ENCODE results near the gene PADI3.

Gene PADI3

GRCh38 chr1:17243274-17243673 is 5.6 kb upstream of the PADI3 start:
- no peak for DNase-seq (ENCODE audit: low spot score)

DNA sequence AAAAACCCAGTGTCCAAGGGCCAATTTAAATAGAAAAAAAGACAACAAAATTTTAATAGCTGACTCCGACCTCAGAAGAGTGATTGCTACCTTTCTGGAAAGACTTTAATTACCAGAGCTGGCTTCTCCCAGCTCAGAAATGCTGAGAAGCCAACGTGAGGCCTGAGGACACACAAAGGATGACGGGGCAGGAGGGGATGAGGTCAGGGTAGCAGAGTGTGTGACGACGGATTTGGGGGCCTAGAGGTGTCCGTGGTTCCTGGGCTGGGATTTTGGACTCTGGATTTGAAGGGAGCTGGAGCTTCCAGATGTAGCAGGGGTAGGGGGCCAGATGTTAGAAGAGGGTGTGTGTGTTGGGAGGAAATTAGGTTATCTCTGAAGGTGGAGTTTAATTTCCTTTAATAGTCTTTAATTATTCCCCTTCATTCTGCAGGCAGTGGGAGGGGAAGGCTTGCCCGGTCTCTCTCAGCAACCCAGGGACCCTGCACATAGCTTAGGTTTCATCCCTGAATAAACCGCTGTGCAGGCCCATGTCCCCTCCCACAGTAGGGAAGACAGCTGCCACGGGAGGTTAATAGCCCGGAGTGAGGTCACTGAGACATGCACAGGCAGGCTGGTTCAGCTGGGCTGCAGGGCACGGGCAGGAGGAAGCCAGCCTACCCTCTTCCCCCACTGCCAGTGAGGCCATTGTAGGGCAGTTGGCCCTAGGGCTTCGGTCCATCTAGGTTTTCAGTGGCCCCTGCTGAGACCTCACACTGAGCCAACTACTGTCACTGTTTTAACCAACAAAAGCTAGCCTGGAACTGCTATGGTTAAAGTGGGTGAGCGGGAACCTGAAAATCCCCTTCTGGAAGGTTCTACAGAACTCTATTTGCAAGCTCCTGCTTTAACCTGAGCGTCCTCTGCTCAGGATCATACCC is 3.8 kb upstream of the PADI3 start:
- DNase-seq (ENCODE audit: low spot score): no peak

DNA sequence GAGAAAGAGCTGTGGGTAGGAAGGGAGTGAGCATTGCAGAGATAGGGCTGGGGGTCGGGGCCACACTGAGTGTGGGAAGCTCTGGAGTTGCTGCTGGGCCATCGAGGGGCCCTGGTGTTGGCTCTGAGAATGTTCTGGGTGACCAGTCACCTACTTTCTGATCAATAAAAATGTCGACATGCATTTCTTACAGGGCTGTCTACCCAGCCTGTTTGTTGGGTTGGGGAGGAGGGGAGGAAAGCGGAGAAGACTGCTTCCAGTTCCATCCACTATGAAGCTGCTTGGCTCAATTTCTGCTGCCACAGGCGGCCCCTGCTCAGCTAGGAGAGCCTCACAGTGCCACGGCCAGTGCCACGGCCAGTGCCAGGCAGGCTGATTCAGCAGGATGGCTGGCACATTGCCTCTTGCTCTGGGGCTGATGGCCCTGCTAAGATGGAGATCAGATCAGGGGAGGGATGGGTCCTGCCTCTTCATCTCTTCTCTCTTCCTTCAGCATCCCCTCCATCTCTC is 3.0 kb upstream of the PADI3 start:
- no peak for DNase-seq (ENCODE audit: low spot score)

DNA sequence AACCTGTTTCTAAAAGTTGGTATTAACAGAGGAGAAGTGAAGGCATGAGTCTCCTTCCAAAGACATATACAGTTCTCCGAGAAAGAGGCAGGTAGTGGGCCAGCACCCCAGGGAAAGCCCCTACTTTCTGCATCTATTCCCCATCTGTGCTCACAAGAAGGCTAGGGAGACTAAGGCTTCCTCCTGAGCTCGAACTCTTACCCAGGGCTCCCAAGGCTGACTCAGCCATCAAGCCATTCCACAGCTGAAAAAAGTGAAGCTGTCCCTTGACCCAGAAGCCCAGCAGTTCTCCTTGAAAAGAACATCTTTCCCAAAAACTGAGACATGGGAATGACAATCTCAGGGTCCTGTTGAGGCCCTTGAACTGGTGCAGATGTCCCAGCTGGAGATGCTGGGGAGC is 1.9 kb upstream of the PADI3 start:
- DNase-seq (ENCODE audit: low spot score): no peak

DNA sequence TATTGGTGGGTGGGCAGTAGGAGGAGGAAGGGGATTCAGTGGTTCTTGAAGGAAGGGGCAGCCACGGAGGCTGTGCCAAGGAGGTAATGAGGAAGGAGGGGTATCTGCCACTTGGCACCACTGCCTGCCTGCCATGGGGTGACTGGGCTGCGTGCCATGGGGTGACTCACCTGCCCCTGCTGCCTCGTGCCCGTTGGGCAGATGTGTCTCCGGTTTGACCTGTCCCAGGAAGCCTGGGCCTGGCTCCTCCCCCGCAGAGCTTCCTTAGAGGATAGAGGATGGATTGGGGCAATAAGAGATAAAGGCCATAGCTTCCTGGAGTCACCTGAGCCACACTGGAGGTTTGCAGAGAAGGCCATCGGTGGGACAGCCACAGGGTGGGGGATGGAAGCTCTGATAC is 1.7 kb downstream of the PADI3 start:
- no peak for DNase-seq (ENCODE audit: low spot score)

DNA sequence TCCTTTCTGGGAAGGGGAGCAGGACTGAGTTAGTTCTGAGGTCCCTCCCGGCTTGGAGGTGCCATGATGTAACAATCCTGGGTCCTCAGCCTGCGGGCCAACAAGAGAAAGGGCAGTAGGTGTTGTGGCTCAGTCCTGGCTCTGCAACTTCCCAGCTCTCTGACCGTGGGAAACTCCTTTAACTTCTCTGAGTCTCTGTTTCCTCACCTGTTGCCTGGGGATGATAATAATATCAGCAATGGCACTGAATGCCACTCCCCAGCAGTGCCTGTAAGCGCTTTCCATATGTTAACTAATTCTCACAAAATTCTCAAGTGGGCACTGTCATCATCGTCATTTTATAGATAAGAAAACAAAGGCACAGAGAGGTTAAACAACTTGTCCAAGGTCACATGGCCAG is 2.3 kb downstream of the PADI3 start:
- no peak for DNase-seq (ENCODE audit: low spot score)

GRCh38 chr1:17251701-17252376 is 2.9 kb downstream of the PADI3 start:
- DNase-seq (ENCODE audit: low spot score): no peak

- no peak for DNase-seq (ENCODE audit: low spot score)
Measured at GRCh38 chr1:17255336-17255735, 6.4 kb downstream of the PADI3 start.

DNA sequence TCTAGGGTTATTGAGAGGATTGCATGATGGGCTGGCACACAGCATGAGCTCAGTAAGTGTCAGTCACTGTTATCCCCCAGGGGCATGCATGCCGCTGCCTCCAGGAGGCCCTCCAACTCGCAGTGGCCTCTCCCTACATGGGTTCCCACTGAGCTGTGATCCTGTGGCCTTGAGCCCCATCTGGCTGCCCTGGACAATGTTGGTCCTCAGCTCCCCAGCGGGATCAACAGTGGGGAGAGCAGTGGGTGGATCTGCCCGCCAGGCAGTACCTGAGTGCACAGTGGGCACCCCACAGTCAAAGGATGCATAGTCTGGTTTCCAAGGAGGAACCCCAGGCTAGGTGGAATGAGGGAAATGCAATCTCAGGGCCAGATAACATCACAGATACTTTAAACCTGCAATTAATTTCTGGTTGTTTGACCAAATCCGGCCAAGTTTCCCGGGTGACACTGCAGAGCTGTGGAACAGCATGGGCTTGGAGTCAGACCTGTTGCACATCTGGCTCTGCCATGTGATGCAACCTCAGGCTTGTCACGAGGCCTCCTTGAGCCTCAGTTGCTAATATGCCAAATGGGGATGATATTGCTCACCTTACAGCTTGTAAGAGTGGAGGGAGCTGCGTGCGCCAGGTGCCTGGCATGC is 9.3 kb downstream of the PADI3 start:
- DNase-seq (ENCODE audit: low spot score): no peak

DNA sequence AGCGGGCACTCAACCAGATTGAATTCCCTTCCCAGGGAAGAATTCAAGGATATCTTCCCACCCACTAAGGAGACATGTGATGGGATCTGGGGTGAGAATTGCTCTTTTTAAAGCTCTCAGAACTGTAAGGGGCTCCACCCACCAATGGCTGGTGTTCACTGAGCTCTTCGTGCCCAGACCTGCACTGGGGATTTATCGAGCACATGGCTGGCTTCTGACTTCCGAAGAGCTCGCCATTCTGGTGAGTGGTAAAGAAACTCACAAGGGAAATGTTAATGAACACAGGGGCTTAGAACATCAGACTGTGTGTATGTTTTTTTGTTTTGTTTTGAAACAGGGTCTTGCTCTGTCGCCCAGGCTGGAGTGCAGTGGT is 9.8 kb downstream of the PADI3 start:
- DNase-seq (ENCODE audit: low spot score): no peak

GRCh38 chr1:17259233-17259873 is 10.5 kb downstream of the PADI3 start:
- no peak for DNase-seq (ENCODE audit: low spot score)

DNA sequence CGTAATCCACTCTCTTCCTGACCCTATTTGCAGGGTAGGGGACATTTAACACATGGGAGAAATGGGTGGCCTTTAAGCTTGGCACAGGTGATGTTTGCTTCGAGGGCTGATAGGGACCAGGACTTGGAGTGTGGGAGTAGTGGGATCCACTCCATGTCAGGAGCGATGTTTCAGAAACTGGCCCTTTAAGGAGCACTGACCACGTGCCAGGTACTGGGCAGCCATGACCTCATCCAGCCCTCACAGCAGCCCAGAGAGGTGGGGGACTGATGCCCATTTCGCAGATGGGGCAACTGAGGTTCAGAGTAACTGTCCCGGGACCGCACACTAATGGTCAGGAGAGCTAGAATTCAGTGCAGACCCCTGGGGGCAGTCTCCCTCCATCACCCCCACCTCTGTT is 11.4 kb downstream of the PADI3 start:
- DNase-seq (ENCODE audit: low spot score): no peak

GRCh38 chr1:17260738-17261137 is 11.8 kb downstream of the PADI3 start:
- DNase-seq (ENCODE audit: low spot score): no peak

- DNase-seq (ENCODE audit: low spot score): no peak
Measured at GRCh38 chr1:17263936-17264335, 15.0 kb downstream of the PADI3 start.

DNA sequence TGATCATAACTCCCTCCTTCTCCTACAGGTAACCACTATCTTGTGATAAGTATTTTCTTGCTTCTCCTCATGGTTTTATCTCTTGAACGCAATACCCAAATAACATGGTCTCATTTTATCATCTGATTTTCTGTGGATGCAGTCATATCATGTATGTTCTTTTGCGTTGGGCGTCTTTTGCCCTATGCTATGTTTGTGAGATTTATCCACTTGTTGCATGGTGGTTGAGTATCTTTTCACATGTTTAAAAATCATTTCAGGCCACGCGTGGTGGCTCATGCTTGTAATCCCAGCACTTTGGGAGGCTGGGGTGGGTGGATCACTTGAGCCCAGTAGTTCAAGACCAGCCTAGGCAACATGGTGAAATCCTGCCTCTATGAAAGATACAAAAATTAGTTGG is 15.6 kb downstream of the PADI3 start:
- no peak for DNase-seq (ENCODE audit: low spot score)

DNA sequence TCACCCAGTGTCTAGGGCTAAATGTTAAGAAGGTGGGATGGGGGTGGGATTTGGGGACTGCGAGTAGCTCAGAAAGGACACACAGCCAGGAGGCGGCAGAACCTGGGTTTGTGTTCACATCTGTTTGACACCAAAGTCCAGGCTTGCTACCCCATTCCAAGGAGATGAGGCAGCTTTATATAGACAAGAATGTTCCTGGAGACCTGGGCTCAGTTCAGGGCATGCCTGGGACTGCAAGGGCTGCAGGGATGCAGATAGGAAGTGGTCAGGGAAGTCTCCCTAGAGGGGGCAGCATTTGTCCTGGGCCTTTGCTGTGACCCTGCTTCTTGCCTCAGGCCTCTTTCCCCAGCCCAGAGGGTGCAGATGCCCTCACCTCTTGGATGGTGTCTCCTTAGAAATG is 16.3 kb downstream of the PADI3 start:
- DNase-seq (ENCODE audit: low spot score): no peak

GRCh38 chr1:17265950-17266349 is 17.1 kb downstream of the PADI3 start:
- DNase-seq (ENCODE audit: low spot score): no peak

- no peak for DNase-seq (ENCODE audit: low spot score)
Measured at GRCh38 chr1:17270891-17271765, 22.2 kb downstream of the PADI3 start.

DNA sequence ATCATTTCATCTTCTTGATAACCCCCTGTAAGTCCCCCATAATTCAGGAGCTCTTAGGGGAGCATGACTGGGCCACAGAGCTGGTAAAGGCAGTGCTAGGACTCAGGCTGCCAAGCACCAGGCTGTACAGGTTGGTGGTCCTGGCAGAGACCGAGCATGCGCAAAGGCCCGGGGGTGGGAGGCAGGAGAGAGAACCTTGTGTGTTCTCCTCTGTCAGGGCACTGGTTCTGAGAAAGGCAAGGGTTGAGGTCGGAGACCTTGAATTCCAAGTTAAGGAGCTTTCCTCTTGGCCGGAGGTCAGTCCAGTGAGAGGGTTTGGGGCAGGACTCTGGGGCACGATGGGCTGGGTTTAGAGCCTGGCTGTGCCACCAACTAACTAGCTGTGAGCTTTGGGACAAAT is 23.2 kb downstream of the PADI3 start:
- DNase-seq (ENCODE audit: low spot score): no peak

DNA sequence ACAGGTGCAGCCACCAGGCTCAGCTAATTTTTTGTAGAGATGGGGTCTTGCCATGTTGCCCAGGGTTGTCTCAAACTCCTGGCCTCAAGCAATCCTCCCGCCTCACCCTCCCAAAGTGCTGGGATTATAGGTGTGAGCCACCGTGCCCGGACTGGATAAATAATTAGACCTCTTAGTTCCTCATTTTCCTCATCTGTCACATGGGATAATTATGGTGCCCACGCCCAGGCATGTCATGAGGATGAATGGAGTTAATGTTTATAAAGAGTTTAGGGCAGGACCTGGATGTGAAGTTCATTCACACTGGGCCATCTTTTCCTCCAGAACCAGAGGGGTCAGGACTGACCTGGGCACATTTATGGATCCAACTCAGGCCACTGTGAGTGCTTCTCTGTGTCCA is 23.7 kb downstream of the PADI3 start:
- no peak for DNase-seq (ENCODE audit: low spot score)

DNA sequence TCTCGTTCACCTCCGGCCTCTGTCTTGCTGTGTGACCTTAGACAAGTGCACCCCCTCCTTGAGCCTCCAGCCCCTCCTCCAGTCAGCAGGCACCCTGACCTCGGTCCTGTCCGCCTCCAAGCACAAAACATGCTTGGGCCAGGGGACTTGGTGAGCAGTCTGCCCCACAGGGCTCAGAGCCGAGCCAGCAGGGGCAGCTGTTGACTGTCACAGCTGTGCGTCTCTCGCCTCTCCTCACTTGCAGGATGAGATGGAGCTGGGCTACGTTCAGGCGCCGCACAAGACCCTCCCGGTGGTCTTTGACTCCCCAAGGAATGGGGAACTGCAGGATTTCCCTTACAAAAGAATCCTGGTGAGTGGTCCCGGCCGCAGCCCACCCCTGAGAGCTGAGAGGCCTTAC is 24.2 kb downstream of the PADI3 start:
- no peak for DNase-seq (ENCODE audit: low spot score)

All from cerebellar cortex (tissue), 1 donor.